ENCODE results near the gene WDR90.
A peak's percentile ranks its signal among the peaks of the same experiment; 100 is the strongest.

The WDR90 gene

GRCh38 chr16:640614-641013 lies 8.6 kb upstream of the WDR90 start:
- DNase-seq = no peak

DNA sequence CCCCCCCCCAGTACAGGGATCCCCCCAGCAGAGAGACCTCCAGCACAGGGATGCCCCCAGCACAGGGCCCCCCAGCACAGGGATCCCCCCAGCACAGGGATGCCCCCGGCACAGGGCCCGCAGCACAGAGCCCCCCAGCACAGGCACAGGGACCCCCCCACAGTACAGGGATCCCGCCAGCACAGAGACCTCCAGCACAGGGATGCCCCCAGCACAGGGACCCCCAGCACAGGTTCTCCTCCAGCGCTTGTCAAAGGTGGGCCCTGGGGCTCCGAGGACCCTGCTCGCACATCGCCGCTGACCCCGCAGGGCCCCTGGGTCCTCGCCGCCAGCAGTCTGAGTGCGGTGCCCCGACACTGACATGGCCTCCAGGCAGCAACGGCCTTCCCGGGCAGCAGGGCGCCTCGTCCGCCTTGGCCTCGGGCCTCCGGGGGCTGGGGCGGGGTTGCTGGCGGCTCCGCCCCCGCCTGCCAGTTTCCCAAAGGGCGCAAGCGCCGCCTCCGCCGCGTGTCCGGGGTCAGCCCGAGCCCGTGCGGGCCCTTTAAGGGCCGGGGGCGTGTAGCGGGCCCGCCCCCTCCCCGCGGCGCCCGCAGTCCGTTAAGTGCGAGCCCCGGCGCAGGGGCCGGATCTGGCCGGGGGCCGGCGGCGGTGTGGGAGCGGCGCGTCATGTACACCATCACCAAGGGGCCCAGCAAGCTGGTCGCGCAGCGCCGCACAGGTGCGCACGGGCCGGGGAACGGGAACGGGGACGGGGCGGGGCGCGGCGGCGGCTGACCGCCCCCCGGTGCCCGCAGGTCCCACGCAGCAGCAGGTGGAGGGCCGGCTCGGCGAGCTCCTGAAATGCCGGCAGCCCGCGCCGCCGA lies 7.6 kb upstream of the WDR90 start, which contains the start of gene MCRIP2:
MCRIP2 (plus strand) TSS at position 503 of the 863 bp plus-strand sequence; CDS start at position 667, 164 bp downstream.
- peak; percentile 94 for DNase-seq

DNA sequence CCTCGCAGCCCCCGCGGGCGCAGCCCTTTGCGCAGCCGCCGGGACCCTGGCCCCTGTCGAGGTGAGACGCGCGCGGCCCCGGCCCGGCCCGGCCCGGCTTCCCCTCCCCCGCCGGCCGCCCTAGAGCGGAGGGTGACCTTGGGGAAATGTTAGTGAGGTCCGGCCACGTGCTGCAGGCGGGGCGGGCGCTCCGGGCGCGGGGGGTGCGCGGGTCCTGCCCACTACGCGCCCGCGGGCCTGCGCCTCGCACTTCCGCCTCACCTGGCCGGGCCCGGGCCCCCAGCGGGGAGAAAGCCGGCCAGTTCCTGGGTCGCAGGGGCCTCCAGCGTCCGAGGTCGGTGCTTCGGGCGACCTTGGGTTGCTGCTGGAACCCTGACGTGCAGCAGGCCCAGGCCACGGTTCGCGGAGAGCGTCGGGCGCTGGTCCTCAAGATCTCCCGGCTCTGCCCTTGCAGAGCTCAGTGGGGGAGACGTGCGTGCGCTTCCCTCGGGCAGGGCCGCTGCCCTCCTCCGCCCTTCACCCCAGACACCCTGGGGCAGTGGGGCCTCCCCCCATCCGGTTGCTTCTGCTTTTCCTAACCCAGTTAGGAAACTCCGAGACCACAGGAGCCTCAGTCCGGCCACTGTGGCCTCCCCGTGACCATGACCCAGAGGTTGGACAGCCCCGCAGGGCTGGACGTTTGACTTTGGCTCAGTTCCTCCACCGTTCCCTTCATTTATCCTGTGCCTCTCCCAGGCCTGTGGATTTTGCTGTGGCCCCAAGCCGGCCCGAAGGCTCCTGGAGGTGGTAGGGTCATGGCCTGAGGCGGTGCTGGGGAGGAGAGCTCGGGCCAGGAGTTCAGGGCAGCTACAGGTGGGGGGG lies 6.7 kb upstream of the WDR90 start:
- peak; percentile 76 for DNase-seq

- no peak for DNase-seq
These were observed 6.2 kb upstream of the WDR90 start for GRCh38 chr16:643050-643368.

DNA sequence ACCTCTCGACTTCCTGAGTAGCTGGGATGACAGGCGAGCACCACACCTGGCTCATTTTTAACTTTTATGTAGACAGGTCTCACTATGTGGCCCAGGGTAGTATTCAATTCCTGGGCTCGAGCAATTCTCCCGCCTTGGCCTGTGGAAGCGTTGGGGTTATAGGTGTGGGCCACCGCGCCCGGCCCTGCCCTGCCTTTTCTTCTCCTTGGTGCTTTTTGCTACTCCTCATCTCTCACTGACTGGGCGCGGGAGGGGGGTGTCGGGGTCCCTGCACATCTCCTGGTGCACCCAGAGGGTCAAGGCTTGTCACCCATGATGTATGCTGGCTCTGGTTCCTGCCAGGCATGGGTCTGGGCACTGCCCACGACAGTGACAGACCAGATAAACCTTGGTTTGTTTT lies 4.6 kb upstream of the WDR90 start:
- DNase-seq = no peak

- DNase-seq = no peak
These were observed 3.1 kb upstream of the WDR90 start for GRCh38 chr16:645852-646678.

GRCh38 chr16:646679-647172 lies 2.4 kb upstream of the WDR90 start:
- no peak for DNase-seq

DNA sequence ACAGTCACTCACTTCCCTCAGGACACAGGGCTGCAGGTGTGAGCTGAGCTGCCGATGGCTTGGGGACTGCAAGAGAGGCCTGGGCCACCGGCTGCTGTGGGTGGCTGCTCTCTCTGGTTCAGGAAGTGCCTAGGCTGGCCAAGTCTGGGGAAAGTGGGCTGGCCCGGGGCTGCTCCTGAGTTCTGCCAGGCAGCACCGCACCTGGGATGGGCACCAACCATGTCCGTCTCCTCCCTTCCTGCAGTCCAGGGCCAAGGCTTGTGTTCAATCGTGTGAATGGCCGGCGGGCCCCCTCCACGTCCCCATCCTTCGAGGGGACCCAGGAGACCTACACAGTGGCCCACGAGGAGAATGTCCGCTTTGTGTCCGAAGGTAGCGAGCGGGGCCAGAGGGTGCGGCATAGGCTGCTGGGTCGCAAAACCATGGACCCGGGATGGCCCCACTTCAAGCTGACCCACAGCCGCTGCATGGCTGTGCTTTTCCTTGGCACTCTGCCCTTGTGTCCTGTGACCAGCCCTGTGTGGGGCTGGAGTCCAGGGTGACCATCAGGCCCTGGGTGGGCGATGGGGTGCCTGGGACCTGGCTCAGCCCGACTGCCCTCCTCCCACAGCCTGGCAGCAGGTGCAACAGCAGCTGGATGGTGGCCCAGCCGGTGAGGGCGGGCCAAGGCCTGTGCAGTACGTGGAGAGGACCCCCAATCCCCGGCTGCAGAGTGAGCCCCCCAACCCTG lies 1.8 kb upstream of the WDR90 start:
- DNase-seq = no peak

- DNase-seq = peak; percentile 78
These were observed 939 bp upstream of the WDR90 start for GRCh38 chr16:648071-648780.

DNA sequence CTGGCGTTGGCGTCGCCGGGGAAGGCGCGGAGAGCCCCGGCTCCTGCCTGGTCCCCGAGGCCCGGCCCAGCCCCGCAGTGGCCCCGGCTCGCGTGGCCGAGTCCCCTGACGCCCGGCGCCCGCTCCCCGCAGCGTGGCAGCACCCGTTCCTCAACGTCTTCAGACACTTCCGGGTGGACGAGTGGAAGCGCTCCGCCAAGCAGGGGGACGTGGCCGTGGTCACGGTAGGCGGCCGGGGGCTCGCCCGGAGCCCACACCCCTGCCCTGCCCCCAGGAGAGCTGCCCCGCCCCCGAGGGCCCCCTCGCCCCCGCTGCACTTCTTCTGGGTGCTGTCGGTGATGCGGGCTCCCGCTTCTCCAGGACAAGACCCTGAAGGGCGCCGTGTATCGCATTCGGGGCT lies 466 bp downstream of the WDR90 start:
- DNase-seq = peak; percentile 61

GRCh38 chr16:651844-652243 lies 2.7 kb downstream of the WDR90 start:
- DNase-seq = no peak

GRCh38 chr16:652454-653305 lies 3.5 kb downstream of the WDR90 start:
- DNase-seq = no peak

GRCh38 chr16:654034-654433 lies 4.9 kb downstream of the WDR90 start:
- DNase-seq = no peak

- DNase-seq = no peak
These were observed 8.3 kb downstream of the WDR90 start for GRCh38 chr16:657487-657886.

DNA sequence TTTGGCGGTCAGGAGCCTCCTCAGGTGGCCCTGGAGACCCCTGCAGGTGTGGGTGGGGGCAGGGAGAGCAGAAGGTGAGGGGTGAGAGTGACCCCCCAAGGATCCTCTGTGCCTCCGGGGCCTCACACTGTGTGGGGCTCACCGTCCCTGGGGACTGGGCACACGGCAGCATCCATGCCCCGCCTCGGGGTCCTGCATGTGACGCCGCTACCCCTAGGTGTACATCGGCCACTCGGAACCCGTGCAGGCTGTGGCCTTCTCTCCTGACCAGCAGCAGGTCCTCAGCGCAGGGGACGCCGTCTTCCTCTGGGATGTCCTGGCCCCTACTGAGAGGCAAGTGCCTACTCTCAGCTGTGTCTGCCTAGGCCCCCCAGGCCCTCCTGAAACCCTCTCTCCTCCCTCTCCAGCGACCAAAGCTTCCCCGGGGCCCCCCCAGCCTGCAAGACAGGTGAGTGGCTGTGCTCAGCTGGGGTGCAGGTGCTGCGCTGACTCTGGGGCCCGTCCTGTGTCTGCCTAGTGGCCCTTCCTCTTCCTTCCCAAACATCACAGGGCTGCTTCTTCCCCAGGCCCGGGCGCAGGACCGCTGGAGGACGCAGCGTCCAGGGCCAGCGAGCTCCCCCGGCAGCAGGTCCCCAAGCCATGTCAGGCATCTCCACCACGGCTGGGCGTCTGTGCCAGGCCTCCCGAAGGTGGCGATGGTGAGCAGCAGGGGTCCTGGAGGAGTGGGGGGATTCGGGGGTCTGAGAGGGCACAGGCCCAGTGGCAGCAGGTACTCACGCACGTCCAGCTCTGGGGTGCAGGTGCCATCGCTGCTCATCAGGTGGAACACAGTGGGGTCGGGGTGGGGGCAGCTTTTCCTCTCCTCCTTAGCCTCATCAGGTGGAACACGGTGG lies 9.8 kb downstream of the WDR90 start:
- DNase-seq = no peak

GRCh38 chr16:659618-660017 lies 10.5 kb downstream of the WDR90 start:
- no peak for DNase-seq

DNA sequence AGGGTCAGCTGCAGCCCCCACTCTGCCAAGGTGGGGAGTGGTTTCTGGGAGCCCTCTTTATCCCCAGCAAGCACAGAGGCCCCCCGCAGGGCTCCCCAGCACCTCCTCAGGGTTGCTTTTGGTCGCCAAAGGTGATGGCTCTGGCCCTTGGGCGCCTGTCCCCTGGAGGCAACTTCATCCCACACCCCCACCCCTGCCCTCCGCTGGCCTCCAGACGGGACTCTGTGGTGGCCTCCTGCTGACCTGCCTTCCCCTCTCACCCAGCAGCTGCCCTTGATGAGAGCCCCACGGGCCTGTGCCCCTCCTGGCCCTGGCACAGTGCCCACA lies 10.9 kb downstream of the WDR90 start:
- DNase-seq = no peak

DNA sequence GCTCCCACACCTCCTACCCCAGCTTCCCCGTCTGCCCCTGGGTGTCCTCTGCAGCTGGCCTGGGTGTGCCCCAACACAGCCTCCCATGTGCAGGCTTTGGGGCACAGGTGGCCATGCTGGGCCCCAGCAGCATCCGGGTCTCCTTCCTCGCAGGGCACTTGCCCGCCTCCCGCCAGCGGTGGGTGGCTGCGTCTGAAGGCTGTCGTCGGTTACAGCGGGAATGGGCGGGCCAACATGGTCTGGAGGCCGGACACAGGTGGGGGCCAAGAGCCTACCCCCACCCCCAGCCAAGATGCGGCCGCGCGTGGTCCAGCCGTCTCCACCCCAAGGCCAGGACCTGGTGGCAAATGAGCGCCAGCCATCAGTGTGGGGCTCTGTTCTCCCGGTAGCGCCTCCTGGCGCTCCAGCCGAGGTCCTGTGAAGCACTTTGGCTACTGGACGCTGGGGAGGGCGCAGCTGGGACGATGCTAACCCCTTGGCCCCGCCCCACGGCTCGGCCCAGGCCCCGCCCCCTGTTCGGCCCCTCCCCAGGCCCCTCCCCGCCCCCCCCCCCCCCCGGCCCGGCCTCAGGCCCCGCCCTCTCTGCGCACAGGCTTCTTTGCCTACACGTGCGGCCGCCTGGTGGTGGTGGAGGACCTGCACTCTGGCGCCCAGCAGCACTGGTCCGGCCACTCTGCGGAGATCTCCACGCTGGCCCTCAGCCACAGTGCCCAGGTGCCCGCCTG lies 11.5 kb downstream of the WDR90 start:
- peak; percentile 96 for DNase-seq
